SK-N-SH (cell line): ENCODE data around the gene BRD1.

Experiments
- MXI1 ChIP-seq: IDR thresholded peaks from 2 replicates; pipeline ENCODE4 v1.6.1; 2012; ENCODE audit warnings: mild to moderate bottlenecking, low read depth, low read length, improper control_type of control experiment
- REST ChIP-seq: IDR thresholded peaks from 2 replicates; pipeline ENCODE4 v1.6.1; 2012; ENCODE audit warnings: mild to moderate bottlenecking, low read depth, low read length, moderate library complexity
- SMC3 ChIP-seq: IDR thresholded peaks from 2 replicates; pipeline ENCODE4 v1.6.1; 2012; ENCODE audit warnings: low read depth, low read length, improper control_type of control experiment
- TF ChIP-seq, protein P1 (sequence below): fragments of 200-600 bp; sonication (generic); IDR thresholded peaks from 2 replicates; pipeline ENCODE4 v1.6.1; 2017; ENCODE audit warnings: antibody characterized with exemption, mild to moderate bottlenecking, moderate library complexity
- TF ChIP-seq, protein P2 (sequence below): IDR thresholded peaks from 2 replicates; pipeline ENCODE4; 2012

DNA sequence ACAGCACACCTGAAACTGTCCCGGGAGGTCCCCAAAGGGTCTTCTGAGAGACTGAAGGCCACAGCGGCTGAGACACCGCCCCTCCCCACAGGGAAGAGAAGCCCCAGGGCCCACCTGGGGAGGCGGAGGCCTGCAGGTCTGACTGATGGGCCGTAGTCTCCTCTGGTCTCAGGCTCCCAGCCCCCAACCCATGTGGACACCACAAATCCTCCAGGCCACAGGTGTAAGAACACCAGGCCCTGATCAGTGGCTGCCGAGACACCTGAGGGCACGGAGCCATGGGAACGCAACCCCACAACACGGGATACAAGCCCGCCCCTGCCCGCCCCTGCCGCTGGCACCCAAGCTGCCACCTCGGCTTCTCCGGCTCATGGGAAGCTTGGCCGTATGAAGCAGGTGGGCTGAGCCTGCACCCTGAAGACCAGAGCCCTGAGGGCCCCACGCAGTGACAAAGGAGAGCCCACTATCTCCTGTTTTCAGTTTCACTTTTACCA is 46.3 kb downstream of the BRD1 start:
- TF ChIP-seq, protein P1, sequence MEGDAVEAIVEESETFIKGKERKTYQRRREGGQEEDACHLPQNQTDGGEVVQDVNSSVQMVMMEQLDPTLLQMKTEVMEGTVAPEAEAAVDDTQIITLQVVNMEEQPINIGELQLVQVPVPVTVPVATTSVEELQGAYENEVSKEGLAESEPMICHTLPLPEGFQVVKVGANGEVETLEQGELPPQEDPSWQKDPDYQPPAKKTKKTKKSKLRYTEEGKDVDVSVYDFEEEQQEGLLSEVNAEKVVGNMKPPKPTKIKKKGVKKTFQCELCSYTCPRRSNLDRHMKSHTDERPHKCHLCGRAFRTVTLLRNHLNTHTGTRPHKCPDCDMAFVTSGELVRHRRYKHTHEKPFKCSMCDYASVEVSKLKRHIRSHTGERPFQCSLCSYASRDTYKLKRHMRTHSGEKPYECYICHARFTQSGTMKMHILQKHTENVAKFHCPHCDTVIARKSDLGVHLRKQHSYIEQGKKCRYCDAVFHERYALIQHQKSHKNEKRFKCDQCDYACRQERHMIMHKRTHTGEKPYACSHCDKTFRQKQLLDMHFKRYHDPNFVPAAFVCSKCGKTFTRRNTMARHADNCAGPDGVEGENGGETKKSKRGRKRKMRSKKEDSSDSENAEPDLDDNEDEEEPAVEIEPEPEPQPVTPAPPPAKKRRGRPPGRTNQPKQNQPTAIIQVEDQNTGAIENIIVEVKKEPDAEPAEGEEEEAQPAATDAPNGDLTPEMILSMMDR = no peak
- TF ChIP-seq MXI1 (no peak), SMC3 (no peak), REST (no peak)
- TF ChIP-seq, protein P2, sequence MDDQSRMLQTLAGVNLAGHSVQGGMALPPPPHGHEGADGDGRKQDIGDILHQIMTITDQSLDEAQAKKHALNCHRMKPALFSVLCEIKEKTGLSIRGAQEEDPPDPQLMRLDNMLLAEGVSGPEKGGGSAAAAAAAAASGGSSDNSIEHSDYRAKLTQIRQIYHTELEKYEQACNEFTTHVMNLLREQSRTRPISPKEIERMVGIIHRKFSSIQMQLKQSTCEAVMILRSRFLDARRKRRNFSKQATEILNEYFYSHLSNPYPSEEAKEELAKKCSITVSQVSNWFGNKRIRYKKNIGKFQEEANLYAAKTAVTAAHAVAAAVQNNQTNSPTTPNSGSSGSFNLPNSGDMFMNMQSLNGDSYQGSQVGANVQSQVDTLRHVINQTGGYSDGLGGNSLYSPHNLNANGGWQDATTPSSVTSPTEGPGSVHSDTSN = no peak
